HG02870 (cell line): ENCODE data around the gene FAH.

Source experiments
- ATAC-seq: cut with Tn5 transposase; IDR thresholded peaks from one replicate; pipeline ENCODE4 v1.9.1; 2021; ENCODE audit warnings: mild to moderate bottlenecking, moderate library complexity; ENCODE audit not compliant: unreplicated experiment

Gene FAH

GRCh38 chr15:80231371-80231770 is 78.6 kb downstream of the FAH start:
- no peak for ATAC-seq

- no peak for ATAC-seq
Measured at GRCh38 chr15:80233581-80233980, 80.8 kb downstream of the FAH start.

GRCh38 chr15:80234883-80235282 is 82.1 kb downstream of the FAH start:
- ATAC-seq = no peak
